GM21367 (cell line): ENCODE results near the gene ZP1.

Experiments
- ATAC-seq: cut with Tn5 transposase; IDR thresholded peaks from one replicate; pipeline ENCODE4 v1.9.1; 2021; ENCODE audit not compliant: unreplicated experiment

Gene ZP1

GRCh38 chr11:60844045-60844869, 23.1 kb upstream of the ZP1 start:
- no peak for ATAC-seq

GRCh38 chr11:60844870-60845221, 22.5 kb upstream of the ZP1 start:
- ATAC-seq: no peak

- ATAC-seq: no peak
These were observed 22.0 kb upstream of the ZP1 start for GRCh38 chr11:60845338-60845737.

GRCh38 chr11:60847281-60847680, 20.1 kb upstream of the ZP1 start:
- no peak for ATAC-seq

GRCh38 chr11:60847896-60848295, 19.4 kb upstream of the ZP1 start:
- no peak for ATAC-seq

GRCh38 chr11:60848714-60849151, 18.6 kb upstream of the ZP1 start:
- ATAC-seq: no peak

- ATAC-seq: no peak
These were observed 17.5 kb upstream of the ZP1 start for GRCh38 chr11:60849641-60850520.

- ATAC-seq: no peak
These were observed 15.8 kb upstream of the ZP1 start for GRCh38 chr11:60851327-60852104.

- no peak for ATAC-seq
These were observed 15.0 kb upstream of the ZP1 start for GRCh38 chr11:60852117-60852981.

- no peak for ATAC-seq
These were observed 14.1 kb upstream of the ZP1 start for GRCh38 chr11:60852982-60853950.

- ATAC-seq: no peak
These were observed 13.0 kb upstream of the ZP1 start for GRCh38 chr11:60854140-60854846.

- no peak for ATAC-seq
These were observed 12.3 kb upstream of the ZP1 start for GRCh38 chr11:60854847-60855725.

- no peak for ATAC-seq
These were observed 11.4 kb upstream of the ZP1 start, which contains the start of gene PTGDR2 for GRCh38 chr11:60855726-60856633. Gene PTGDR2 (minus strand): TSS chr11:60855950. CDS start chr11:60853722, 2,228 bp downstream.

- ATAC-seq: no peak
These were observed 9.7 kb upstream of the ZP1 start for GRCh38 chr11:60857378-60858232.

GRCh38 chr11:60858236-60858635, 9.1 kb upstream of the ZP1 start:
- ATAC-seq: no peak
